Retina (tissue), 1 donor: Measurements from ENCODE around the gene ETFBKMT.
A peak's percentile ranks its signal among the peaks of the same experiment; 100 is the strongest.
"Not testable (repeated sequence)": the region's sequence is repeated elsewhere in the genome, so short reads cannot be mapped to it uniquely, and the experiment has no call there.

Experiments
- DNase-seq: peaks from one replicate; pipeline ENCODE4 v3.0.0-alpha.2; 2016

ETFBKMT gene

GRCh38 chr12:31658471-31659086, 909 bp upstream of the ETFBKMT start:
- no peak for DNase-seq

- DNase-seq = no peak
Observed at GRCh38 chr12:31662176-31662849, 2.8 kb downstream of the ETFBKMT start.

DNA sequence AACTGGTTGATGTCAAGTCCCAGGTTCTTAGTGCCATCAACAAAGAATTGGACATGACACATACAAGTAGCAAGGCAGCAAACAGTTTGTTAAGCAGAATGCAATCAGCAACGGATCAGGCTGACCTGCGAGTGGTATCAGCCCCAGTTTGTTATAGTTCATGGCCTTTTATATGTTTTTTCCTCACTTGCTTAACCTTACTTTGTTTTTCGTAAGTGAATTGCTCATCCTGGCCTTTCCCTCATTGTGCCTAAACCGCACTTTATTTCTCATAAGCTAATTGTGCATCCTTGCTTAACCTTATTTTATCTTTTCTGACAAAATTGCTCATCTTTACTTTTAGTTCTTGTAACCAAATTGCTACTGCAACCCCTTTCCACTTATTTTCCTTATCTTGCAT, 4.1 kb downstream of the ETFBKMT start:
- no peak for DNase-seq

- DNase-seq = no peak
Observed at GRCh38 chr12:31664038-31664437, 4.5 kb downstream of the ETFBKMT start.

GRCh38 chr12:31669020-31669419, 9.5 kb downstream of the ETFBKMT start:
- no peak for DNase-seq

DNA sequence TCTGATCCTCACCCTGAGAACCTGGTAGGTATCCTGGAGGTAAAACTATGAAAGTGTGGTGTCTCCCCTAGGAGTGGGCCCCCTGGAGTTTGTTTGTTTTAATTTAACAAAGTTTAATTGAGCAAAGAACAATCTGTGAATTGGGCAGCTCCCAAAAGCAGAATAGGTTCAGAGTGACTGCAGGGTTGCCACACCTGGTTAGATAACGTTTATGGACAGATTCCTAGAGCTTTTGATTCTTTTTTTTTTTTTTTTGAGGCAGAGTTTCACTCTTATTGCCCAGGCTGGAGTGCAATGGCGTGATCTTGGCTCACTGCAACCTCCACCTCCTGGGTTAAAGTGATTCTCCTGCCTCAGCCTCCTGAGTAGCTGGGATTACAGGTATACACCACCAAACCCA, 10.1 kb downstream of the ETFBKMT start:
- not testable (repeated sequence) for DNase-seq

GRCh38 chr12:31672521-31672920, 13.0 kb downstream of the ETFBKMT start:
- no peak for DNase-seq

- DNase-seq = peak; percentile 53
Observed at GRCh38 chr12:31682136-31682962, 22.9 kb downstream of the ETFBKMT start.

DNA sequence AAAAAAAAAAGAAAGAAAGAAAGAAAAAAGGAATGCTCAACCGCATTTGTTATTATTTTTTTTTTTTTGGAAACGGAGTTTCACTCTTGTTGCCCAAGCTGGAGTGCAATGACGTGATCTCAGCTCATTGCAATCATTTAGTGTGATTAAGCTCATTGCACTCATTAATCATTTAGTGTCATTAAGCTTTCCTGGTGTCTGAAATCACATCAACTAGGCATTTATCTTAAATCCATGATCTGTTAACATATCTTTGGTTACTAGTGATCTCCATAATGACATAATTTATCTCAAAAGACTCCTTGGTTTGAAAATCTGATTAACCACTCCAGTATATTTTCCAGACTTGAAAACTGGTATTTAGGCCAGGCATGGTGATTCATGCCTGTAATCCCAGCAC, 26.3 kb downstream of the ETFBKMT start:
- DNase-seq = no peak

GRCh38 chr12:31687101-31687527, 27.6 kb downstream of the ETFBKMT start:
- DNase-seq = no peak

DNA sequence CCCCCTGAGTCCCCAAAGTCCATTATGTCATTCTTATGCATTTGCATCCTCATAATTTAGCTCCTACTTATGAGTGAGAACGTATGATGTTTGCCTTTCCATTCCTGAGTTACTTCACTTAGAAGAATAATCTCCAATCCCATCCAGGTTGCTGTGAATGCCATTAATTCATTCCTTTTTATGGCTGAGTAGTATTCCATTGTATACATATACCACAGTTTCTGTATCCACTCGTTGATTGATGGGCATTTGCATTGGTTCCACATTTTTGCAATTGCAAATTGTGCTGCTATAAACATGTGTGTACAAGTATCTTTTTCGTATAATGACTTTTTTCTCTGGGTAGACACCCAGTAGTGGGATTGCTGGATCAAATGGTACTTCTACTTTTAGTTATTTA, 30.4 kb downstream of the ETFBKMT start:
- DNase-seq = not testable (repeated sequence)

GRCh38 chr12:31702047-31702446, 42.6 kb downstream of the ETFBKMT start:
- DNase-seq = no peak

DNA sequence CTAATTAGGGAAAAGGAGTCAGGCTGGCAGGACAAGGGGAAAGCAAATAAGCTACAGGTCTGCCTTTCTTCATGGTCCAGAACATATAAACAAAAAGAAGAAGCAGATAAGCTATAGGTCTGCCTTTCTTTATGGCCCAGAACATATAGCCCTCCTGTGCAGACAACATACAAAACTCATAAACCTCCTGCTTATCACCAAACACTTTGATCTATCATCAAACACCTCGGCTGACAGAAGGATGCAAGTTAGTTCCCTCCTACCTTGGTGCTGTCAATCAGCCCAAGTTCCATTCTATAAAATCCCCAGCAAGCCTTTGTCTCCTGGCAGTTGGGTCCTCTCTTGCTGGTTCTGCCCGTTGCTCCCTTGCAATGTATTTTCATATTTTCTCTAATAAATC, 46.1 kb downstream of the ETFBKMT start:
- DNase-seq = no peak

DNA sequence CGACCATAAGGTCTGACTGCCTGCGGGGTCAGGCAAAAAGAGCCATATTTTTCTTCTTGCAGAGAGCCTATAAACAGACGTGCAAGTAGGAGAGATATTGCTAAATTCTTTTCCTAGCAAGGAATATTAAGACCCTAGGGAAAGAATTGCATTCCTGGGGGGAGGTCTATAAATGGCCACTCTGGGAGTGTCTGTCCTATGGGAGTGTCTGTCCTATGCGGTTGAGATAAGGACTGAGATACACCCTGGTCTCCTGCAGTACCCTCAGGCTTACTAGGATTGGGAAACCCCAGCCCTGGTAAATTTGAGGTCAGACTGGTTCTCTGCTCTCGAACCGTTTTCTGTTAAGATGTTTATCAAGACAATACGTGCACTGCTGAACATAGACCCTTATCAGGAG, 48.6 kb downstream of the ETFBKMT start:
- not testable (repeated sequence) for DNase-seq

- DNase-seq = no peak
Observed at GRCh38 chr12:31710021-31710818, 50.7 kb downstream of the ETFBKMT start.

- DNase-seq = no peak
Observed at GRCh38 chr12:31712877-31713276, 53.4 kb downstream of the ETFBKMT start.

DNA sequence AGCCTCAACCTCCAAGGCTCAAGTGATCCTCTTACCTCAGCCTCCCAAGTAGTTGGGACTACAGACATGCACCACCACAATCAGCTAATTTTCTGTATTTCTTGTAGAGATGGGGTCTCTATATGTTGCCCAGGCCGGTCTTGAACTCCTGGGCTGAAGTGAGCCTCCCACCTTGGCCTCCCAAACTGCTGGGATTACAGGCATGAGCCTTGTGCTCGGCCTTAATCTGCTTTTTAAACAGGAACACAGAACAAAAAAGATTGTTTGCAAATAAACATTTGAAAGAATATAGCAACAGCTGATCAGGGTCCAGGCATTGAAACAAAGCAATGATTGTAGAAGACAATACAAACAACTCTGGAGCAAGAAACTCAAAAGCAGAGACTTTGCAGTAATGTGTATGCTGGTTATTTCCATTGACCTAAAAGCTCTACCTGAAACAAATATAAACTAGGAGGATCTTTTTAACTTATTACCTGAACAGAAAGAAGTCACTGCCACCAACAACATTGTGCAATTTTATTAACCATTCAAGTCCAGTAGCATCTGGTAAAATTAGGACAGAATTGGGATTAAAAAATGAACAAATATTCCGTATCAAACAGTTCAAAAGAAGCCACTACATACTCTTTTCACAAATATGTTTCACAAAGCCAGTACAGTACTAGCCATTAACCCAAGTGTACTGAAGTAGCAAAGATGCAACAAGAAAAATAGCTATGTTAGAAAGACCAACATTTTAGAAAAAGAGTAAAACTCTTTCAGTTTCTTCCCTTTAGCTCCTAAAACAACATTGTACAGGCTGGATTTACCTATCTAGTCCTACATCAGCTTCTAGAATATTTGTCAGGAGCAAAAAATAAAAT, 55.2 kb downstream of the ETFBKMT start:
- no peak for DNase-seq

- no peak for DNase-seq
Observed at GRCh38 chr12:31715283-31715825, 55.9 kb downstream of the ETFBKMT start.

GRCh38 chr12:31716998-31717397, 57.5 kb downstream of the ETFBKMT start:
- not testable (repeated sequence) for DNase-seq

GRCh38 chr12:31718542-31719198, 59.2 kb downstream of the ETFBKMT start:
- not testable (repeated sequence) for DNase-seq

GRCh38 chr12:31722580-31722979, 63.1 kb downstream of the ETFBKMT start:
- DNase-seq = no peak
